HEK293T (cell line): Measurements from ENCODE around the gene PIK3CD.

Experiments
- CTCF ChIA-PET: fragments of 350-600 bp; formaldehyde crosslinking; extraction: SDS; loops from one replicate; lab custom pipeline; 2021; ENCODE audit warnings: antibody characterized with exemption, inconsistent platforms; lab: Yijun Ruan, JAX
- POLR2A ChIA-PET: fragments of 350-600 bp; formaldehyde crosslinking; extraction: SDS; loops from one replicate; lab custom pipeline; 2020; ENCODE audit warnings: antibody characterized with exemption, inconsistent platforms; lab: Yijun Ruan, JAX
- DNase-seq: peaks from one replicate; pipeline ENCODE4 v3.0.0; 2012; ENCODE audit warnings: mixed read lengths; ENCODE audit errors: extremely low spot score
- ARNT ChIP-seq: fragments of 450-650 bp; IDR thresholded peaks from 2 replicates; pipeline ENCODE4 v1.6.1; 2017; ENCODE audit warnings: mild to moderate bottlenecking
- BHLHE40 ChIP-seq: fragments of 450-650 bp; IDR thresholded peaks from 2 replicates; pipeline ENCODE4 v1.6.1; 2016; ENCODE audit warnings: mild to moderate bottlenecking, moderate library complexity, borderline replicate concordance
- CTBP1 ChIP-seq: fragments of 450-650 bp; IDR thresholded peaks from 2 replicates; pipeline ENCODE4 v1.6.1; 2016; ENCODE audit warnings: borderline replicate concordance
- ELF4 ChIP-seq: fragments of 450-650 bp; IDR thresholded peaks from 2 replicates; pipeline ENCODE4 v1.6.1; 2017; ENCODE audit warnings: antibody characterized with exemption
- FOXA1 ChIP-seq: fragments of 450-650 bp; IDR thresholded peaks from 2 replicates; pipeline ENCODE4 v1.6.1; 2016; ENCODE audit warnings: mild to moderate bottlenecking
- FOXK2 ChIP-seq: fragments of 450-650 bp; IDR thresholded peaks from 2 replicates; pipeline ENCODE4 v1.6.1; 2016; ENCODE audit warnings: mild to moderate bottlenecking
- FOXM1 ChIP-seq: fragments of 450-650 bp; IDR thresholded peaks from 2 replicates; pipeline ENCODE4 v1.6.1; 2017; ENCODE audit warnings: mild to moderate bottlenecking, borderline replicate concordance
- HDGF ChIP-seq: fragments of 450-650 bp; IDR thresholded peaks from 2 replicates; pipeline ENCODE4 v1.6.1; 2017; ENCODE audit warnings: antibody characterized with exemption, borderline replicate concordance
- L3MBTL2 ChIP-seq: fragments of 450-650 bp; conservative IDR thresholded peaks from 2 replicates; pipeline ENCODE4 v1.6.1; 2016; ENCODE audit warnings: mild to moderate bottlenecking
- LEF1 ChIP-seq: fragments of 450-650 bp; IDR thresholded peaks from 2 replicates; pipeline ENCODE4 v1.6.1; 2017; ENCODE audit warnings: mild to moderate bottlenecking, borderline replicate concordance
- NFRKB ChIP-seq: fragments of 450-650 bp; IDR thresholded peaks from 2 replicates; pipeline ENCODE4 v1.6.1; 2016; ENCODE audit warnings: mild to moderate bottlenecking, moderate library complexity
- PKNOX1 ChIP-seq: fragments of 450-650 bp; IDR thresholded peaks from 2 replicates; pipeline ENCODE4 v1.6.1; 2016
- SP1 ChIP-seq: fragments of 450-650 bp; IDR thresholded peaks from 2 replicates; pipeline ENCODE4 v1.6.1; 2017
- SUZ12 ChIP-seq: fragments of 450-650 bp; IDR thresholded peaks from 2 replicates; pipeline ENCODE4 v1.6.1; 2016; ENCODE audit warnings: mild to moderate bottlenecking
- TARDBP ChIP-seq: fragments of 450-650 bp; IDR thresholded peaks from 2 replicates; pipeline ENCODE4 v1.6.1; 2016
- ZNF384 ChIP-seq: fragments of 450-650 bp; IDR thresholded peaks from 2 replicates; pipeline ENCODE4 v1.6.1; 2016

Gene PIK3CD

DNA sequence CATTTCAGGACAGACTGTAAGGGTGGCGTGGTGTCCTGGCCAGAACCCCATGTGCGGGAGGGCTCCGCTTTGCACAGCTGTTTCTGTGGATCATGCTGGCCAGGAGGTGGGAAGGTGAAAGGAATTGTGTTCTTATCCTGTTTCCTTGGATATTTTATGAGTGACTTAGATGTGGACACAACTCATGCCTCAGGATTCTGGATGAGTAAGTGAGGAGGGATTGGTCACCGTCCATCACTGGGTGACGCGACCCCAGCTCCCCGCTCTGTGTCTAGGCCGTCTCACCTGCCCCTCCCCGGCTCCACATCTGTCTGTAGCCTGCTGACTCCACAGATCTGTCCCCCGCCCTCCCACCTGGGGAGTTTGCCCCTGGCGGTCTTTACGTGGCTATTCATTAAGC is 48.8 kb downstream of the PIK3CD start:
- DNase-seq = no peak
- ChIA-PET POLR2A (no interaction called here), CTCF (no interaction called here)
- no peak for TF ChIP-seq SUZ12

DNA sequence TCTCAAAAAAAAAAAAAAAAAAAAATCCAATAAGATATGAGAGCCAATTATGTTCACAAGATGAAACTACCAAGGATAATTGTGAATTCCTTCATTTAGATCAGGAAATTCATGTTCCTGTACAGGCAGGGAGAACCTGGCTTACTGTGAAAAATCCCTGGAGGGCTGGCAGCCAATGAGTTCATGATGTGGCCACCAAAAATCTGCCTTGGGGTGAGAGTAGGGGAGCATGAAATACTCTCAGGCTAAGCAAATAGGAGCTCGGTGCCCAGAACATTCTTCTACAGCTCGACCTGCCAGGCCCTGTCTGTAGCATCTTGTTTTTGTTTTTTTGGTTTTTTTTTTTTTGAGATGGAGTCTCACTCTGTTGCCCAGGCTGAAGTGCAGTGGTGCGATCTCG is 50.1 kb downstream of the PIK3CD start:
- DNase-seq = no peak
- ChIA-PET POLR2A (no interaction called here), CTCF (interaction anchor here (1.3 to 1.7 kb wide), 2 partner anchors 10 to 21 kb away, joined by 3 to 4 read pairs; no protein-coding TSS in a partner anchor)
- TF ChIP-seq NFRKB = no peak
- no peak for TF ChIP-seq ARNT
- no peak for TF ChIP-seq FOXK2
- no peak for TF ChIP-seq FOXA1
- TF ChIP-seq HDGF = no peak
- no peak for TF ChIP-seq TARDBP
- no peak for TF ChIP-seq SP1
- TF ChIP-seq LEF1 = no peak
- no peak for TF ChIP-seq BHLHE40
- TF ChIP-seq ELF4 = no peak
- no peak for TF ChIP-seq FOXM1
- TF ChIP-seq CTBP1 = no peak
- no peak for TF ChIP-seq PKNOX1
- no peak for TF ChIP-seq ZNF384
- no peak for TF ChIP-seq L3MBTL2
- no peak for TF ChIP-seq SUZ12

DNA sequence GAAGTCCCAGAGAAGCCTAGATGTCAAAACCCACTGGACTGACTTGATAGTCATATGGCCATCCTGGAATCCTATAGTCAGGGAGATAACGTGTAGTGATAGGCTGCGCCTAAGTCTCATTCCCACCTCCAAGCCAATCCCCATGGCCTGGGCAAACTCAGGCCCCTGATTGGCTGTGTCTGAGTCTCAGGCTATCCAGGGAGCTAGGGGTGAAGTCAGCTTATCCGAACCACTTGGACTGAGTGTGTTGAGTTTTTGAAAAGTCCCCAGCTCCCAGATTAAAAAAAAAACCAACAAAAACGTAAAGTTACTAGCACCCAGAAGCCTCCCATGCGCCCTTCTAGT is 51.6 kb downstream of the PIK3CD start:
- DNase-seq = no peak
- no peak for TF ChIP-seq FOXM1
- POLR2A ChIA-PET = no interaction called here
- CTCF ChIA-PET = interaction anchor here (0.6 to 1.7 kb wide), 4 partner anchors 8 to 22 kb away, joined by 3 to 7 read pairs (median 4); no protein-coding TSS in a partner anchor

DNA sequence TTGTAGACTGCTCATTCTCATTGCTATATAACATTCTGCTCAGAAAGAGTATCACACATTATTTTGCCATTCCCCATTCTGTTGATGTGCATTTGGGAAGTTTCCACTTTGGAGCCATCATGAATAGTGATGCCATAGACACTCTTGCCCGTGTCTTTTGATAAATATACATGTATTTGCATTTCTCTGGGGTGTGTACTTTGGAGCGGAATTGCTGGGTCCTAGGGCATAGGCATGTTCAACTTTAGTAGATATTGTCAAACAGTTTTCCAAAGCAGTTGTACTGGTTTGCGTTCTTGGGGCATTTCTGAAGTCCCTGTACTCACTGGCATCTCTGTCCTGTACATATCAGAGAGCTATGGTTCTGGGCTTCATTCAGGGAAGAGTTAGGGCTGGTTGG is 52.1 kb downstream of the PIK3CD start:
- TF ChIP-seq HDGF = no peak
- no peak for TF ChIP-seq PKNOX1
- no peak for TF ChIP-seq FOXK2
- TF ChIP-seq FOXM1 = no peak
- no peak for DNase-seq
- CTCF ChIA-PET = no interaction called here
- POLR2A ChIA-PET = no interaction called here

GRCh38 chr1:9705337-9706093 is 54.0 kb downstream of the PIK3CD start:
- ChIA-PET CTCF (no interaction called here), POLR2A (no interaction called here)
- DNase-seq = no peak
- TF ChIP-seq ELF4 = no peak
- no peak for TF ChIP-seq L3MBTL2
- TF ChIP-seq ARNT = no peak
- TF ChIP-seq HDGF = no peak
- no peak for TF ChIP-seq FOXA1
- TF ChIP-seq SUZ12 = no peak
- TF ChIP-seq CTBP1 = no peak
- no peak for TF ChIP-seq ZNF384
- no peak for TF ChIP-seq FOXM1
- TF ChIP-seq SP1 = no peak
- TF ChIP-seq PKNOX1 = no peak
- TF ChIP-seq FOXK2 = no peak
- TF ChIP-seq NFRKB = no peak
- no peak for TF ChIP-seq LEF1
- TF ChIP-seq TARDBP = no peak
- no peak for TF ChIP-seq BHLHE40

GRCh38 chr1:9706178-9706577 is 54.6 kb downstream of the PIK3CD start:
- CTCF ChIA-PET = no interaction called here

GRCh38 chr1:9710037-9710436 is 58.5 kb downstream of the PIK3CD start:
- DNase-seq = no peak
- TF ChIP-seq L3MBTL2 (no peak), HDGF (no peak), FOXA1 (no peak), ARNT (no peak), LEF1 (no peak)
- CTCF ChIA-PET = no interaction called here
- POLR2A ChIA-PET = no interaction called here

More at GRCh38 chr1:9706178-9706577, 54.6 kb downstream of the PIK3CD start:
- POLR2A ChIA-PET = no interaction called here
- TF ChIP-seq L3MBTL2 (no peak), HDGF (no peak), BHLHE40 (no peak)
- no peak for DNase-seq
